Fibroblast of peridontal ligament (primary cell): ENCODE data around the gene TREH.
"Not testable (repeated sequence)": the region's sequence is repeated elsewhere in the genome, so short reads cannot be mapped to it uniquely, and the experiment has no call there.

Experiments
- DNase-seq: peaks from one replicate; pipeline ENCODE4 v3.0.0-alpha.2; 2010; ENCODE audit errors: extremely low read depth

Gene TREH, protein sequence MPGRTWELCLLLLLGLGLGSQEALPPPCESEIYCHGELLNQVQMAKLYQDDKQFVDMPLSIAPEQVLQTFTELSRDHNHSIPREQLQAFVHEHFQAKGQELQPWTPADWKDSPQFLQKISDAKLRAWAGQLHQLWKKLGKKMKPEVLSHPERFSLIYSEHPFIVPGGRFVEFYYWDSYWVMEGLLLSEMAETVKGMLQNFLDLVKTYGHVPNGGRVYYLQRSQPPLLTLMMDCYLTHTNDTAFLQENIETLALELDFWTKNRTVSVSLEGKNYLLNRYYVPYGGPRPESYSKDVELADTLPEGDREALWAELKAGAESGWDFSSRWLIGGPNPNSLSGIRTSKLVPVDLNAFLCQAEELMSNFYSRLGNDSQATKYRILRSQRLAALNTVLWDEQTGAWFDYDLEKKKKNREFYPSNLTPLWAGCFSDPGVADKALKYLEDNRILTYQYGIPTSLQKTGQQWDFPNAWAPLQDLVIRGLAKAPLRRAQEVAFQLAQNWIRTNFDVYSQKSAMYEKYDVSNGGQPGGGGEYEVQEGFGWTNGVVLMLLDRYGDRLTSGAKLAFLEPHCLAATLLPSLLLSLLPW

DNA sequence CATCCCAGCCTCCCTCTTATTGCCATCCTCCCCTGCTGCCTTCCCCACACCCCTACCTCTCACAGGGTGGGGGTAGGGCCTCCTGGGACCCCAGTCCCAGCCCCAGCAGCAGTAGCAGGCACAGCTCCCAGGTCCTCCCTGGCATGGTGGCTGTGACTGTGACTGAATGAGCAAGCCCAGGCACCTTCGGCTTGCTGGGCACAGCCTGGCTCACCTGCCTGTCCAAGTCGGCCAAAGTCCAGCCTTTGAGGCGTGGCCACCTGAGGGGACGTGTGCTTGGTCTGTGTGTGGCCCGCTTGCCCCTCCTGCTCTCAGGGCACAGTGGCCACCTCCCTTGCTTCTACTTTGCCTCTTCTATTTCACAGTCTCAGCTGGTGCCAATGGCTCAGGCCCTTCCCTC lies at the start of gene TREH:
TREH (minus strand) TSS at position 168 of the 400 bp plus-strand sequence; CDS start at position 145, 23 bp downstream.
- no peak for DNase-seq

DNA sequence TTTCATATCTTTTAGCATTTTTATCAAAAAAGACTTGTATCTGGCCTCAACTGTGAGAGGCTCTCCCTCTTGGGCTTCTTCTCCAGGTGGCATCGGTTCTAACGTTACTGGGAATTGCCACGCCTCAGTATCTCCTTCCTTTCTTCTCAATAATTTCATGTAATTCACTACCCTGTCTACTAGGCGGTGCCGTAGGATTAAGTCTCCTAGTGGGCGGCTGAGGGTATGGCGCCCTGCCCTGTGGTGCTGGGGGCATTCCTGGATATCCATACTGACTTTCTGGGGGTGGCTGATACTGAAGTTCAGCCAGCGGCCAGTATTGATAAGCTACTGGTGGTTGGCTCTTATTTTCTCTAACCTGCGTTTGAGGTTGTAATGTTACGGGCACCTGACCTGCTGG lies 48.7 kb upstream of the TREH start:
- DNase-seq = not testable (repeated sequence)

DNA sequence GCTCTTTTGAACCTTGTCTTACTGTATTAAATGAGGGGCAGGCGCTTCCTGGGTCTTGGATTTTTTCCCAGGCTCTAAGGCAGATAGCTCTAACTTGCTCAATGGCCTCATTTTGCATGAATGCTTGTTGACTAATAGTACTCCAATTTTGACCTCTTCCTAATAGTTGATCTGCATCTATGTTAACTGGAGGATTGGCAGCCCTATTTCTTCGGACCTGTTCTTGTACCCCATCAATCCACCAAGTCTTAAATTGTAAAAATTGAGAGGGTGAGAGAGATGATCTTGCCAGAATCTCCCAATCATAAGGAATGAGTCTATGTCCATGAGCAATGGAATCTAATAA lies 48.2 kb upstream of the TREH start:
- DNase-seq = not testable (repeated sequence)

DNA sequence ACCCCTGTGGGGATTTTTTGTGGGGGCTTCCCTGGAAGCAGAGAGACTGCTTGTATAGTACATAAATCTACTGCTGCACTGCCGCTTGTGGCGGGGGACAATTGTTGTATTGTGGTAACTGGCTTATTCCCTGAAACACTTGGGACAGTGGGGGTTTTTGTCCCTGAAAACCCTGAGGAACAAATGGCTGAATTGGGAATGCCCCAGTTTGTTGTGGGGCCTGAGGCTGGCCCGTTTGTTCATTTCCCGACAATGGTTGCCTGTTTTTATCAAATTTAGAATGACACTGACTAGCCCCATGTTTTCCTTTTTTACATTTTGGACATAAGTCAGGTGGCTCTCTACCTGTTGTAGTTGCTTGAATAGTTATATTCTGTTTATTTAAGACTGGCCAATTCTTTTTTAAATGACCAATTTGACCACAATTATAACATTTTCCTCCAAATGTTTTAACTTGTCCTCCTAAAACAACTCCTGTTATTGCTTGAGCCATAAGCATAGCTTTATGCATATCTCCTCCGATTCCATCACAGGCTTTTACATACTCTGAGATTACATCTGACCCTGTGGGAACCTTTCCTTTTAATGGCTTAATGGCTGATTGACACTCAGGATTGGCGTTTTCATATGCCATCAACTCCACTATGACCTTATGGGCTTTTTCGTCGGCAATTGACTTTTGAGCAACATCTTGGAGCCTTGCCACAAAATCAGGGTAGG lies 47.7 kb upstream of the TREH start:
- DNase-seq = not testable (repeated sequence)

DNA sequence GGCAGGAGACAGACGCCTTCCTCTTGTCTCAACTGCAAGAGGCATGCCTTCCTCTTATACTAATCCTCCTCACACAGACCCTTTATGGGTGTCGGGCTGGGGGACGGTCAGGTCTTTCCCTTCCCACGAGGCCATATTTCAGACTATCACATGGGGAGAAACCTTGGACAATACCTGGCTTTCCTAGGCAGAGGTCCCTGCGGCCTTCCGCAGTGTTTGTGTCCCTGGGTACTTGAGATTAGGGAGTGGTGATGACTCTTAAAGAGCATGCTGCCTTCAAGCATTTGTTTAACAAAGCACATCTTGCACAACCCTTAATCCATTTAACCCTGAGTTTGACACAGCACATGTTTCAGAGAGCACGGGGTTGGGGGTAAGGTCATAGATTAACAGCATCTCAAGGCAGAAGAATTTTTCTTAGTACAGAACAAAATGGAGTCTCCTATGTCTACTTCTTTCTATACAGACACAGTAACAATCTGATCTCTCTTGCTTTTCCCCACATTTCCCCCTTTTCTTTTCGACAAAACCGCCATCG lies 42.1 kb upstream of the TREH start:
- not testable (repeated sequence) for DNase-seq

DNA sequence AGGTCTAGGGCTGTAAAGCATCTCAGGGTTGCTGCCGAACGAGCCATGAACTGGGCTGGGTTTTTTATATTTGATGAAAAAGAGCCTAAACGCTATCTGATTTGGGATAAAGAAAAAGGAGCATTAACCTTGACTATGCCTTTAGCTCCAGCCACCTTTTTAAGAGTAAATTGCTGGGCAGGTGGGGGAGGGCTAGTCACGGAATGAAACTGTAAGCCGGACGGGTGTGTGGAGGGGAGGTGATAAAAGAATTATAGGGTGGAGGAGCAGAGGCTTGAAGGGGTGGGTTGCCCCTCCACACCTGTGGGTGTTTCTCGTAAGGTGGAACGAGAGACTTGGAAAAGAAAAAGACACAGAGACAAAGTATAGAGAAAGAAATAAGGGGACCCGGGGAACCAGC lies 41.3 kb upstream of the TREH start:
- not testable (repeated sequence) for DNase-seq

DNA sequence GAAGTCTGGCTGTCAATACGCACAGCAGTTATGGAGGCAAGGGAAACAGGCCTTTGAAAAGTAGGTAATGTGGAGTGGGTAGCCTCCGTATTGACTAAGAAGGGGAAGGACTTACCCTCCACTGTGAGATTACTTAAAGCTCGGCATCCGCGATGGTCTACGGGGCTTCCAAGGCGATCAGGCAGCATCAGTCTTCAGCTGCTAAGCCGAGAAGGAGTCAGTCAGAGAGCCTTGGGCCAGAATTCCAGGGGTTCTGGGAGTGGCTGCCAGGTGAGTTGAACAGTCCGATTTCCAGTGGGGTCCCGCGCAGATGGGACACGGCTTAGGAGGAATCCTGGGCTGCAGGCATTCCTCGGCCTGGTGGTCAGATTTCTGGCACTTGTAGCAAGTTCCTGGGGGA lies 40.6 kb upstream of the TREH start:
- not testable (repeated sequence) for DNase-seq

DNA sequence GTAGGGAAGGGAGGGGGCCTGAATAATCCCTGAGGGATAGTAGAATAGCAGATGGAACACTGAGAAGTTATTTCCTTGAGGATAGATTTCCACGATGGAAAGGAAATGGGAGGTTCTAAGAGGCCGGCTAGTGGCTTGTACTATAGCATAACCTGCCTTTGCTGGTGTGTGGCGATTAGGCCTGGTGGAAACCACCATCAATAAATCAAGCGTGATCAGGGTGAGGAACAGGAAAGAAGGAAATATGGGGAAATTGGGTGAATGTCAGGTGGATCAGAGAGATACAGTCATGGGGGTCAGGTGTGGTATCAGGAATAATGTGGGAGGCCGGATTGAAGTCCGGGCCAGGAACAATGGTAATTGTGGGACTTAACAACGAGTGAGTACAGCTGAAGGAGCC lies 39.1 kb upstream of the TREH start:
- DNase-seq = not testable (repeated sequence)

DNA sequence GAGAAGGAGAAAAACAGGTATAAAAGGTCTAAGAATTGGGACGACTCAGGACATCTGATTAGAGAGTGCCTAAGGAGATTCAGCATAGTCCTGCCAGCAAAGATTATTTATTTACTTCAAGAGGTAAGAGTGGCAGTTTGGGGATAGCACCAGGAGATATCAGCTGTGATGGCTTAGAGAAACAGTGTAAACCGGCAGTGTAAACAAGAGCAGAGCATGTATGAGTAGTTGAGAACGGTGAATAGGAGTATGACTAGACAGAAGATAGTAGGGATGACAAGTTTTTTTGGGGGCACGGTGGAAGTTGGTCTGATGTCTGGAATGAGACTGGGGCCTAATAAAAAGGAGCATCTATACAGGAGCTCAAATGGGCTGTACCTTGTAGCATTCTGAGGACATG lies 38.3 kb upstream of the TREH start:
- DNase-seq = not testable (repeated sequence)

DNA sequence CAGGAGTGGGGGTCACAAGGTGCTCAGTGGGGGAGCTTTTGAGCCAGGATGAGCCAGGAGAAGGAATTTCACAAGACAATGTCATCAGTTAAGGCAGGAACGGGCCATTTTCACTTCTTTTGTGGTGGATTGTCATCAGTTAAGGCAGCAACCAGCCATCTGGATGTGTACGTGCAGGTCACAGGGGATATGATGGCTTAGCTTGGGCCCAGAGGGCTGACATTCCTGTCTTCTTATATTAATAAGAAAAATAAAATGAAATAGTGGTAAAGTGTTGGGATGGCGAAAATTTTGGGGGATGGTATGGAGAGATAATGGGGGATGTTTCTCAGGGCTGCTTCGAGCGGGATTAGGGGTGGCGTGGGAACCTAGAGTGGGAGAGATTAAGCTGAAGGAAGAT lies 37.8 kb upstream of the TREH start:
- not testable (repeated sequence) for DNase-seq

DNA sequence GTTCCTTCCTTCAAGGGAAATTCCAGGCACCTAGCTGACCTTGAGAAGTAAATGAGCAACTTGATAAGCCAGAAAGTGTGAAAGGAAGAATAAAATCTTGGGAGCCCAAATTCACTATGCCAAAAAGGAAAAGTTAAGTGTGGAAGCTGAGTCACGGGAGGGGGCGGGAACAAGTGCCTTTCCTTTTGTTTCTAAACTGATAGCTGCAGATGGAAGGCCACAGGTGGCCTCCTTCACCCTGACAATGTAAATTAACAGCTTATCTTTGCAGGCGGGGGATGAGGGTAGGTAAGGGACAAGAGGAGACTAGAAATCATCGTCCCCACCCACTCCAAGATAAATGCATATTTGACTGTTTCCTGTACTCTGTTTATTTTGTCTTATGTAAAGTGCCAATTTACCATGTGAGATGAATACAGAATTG lies 36.4 kb upstream of the TREH start:
- no peak for DNase-seq

DNA sequence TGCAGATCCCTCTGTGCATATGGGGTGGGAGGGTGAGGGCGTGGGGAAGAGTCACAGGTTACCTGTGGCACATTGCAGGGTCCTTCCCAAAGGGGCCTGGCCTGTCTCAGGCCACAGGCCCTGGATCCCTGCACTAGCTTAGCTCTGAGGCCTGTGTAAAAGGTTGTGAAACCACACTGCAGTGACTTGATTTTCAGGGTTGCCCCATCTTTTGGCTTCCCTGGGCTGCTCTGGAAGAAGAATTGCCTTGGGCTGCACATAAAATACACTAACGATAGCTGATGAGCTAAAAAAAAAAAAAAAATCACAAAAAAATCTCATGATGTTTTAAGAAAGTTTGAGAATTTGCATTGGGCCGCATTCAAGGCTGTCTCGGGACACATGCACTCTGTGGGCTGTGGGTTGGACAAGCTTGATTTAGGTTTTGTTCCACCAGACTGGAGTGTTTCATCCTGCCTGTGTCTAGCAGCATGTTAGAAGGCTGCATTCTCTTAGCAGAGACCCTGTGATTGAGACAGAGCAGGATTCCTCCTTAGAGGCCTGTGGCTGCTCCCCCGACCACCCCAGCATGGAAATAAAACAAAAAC lies 35.9 kb upstream of the TREH start:
- DNase-seq = peak; percentile 62

DNA sequence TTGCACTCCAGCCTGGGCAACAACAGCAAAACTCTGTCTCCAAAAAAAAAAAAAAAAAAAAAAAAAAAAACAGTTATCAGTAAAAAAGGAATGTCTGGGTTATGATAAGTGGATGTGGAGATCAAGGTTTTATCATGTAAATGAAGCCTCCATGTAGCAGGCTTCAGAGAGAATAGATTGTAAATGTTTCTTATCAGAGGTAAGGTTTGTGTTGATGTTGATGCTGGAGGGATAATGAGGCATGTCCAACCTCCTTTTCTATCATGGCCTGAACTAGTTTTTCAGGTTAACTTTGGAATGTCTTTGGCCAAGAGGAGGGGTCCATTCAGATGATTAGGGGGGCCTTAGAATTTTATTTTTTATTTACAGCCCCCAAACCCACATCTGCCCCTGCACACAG lies 35.4 kb upstream of the TREH start:
- DNase-seq = no peak

DNA sequence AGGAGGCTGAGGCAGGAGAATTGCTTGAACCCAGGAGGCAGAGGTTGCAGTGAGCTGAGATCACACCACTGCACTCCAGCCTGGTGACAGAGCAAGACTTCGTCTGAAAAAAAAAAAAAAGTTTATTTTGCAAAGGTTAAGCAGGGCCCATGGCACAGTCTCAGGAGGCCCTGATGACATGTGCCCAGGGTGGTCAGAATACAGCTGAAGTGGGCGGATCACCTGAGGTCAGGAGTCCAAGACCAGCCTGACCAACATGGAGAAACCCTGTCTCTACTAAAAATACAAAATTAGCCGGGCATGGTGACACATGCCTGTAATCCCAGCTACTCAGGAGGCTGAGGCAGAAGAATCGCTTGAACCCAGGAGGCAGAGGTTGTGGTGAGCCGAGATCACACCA lies 35.0 kb upstream of the TREH start:
- not testable (repeated sequence) for DNase-seq

DNA sequence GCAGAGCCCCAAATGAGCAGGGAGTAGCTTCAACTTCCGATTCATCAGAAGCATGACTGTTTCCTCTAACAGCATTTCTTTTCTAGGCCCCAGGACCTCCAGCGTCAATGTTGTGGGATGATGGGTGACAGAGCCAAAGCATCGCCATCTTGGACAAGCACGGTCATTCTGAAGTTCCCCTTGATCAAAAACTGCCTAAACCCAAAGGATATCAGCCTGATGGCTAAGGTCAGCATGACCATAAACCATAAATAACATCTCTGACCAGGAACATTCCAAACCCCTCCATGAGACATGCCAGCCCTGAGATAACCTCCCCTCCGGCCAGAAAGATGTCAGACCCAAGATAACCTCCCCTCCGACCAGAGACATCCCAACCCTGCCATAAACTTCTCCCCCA lies 28.8 kb upstream of the TREH start:
- no peak for DNase-seq

DNA sequence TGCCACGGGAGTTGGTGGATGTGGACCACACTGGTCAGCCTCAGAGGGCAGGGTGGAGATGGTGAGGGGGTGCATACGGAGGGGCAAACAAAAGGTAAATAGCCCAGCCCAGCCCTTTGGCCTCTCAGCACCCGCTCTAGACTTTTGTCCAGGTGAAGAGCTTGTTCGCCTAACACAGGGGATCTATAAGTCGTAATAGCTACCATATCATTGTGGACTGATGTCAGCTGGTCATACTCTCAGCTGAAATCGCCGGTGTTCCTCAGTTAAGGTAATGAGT lies 27.0 kb upstream of the TREH start:
- no peak for DNase-seq

DNA sequence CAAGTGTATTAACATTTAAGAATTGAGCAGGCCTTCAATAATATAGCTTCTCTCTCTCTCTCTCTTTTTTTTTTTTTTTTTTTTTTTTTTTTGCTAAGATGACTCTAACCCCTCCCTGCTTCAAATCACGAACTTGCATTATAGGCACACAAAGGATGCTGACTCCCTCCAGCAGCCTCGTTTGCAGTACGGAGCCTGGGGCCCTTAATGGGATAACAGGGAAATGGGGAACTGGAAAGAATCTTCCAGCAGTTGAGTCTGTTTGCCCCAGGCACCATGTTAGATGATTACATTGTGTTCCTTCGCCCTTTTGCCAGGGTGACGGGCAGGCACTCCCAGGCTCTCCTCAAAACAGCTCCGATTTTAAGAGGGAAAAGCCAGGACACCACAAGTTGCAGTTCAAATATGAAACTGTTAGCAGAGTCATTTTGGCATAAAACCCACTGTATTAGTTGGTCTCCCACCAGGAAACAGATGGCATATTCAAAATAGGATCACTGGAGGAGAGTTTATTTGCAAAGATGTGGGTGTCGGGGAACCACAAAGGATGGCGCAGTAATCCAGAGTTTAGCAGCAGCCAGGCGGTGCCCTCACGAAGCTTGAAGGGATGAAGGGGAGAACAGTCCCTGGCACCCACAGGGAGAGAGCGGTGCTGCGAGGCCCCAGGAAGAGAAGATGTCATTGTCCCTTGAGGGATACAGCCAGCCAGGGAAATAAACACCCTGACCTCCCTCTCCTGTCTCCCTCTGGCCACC lies 26.5 kb upstream of the TREH start:
- DNase-seq = no peak

DNA sequence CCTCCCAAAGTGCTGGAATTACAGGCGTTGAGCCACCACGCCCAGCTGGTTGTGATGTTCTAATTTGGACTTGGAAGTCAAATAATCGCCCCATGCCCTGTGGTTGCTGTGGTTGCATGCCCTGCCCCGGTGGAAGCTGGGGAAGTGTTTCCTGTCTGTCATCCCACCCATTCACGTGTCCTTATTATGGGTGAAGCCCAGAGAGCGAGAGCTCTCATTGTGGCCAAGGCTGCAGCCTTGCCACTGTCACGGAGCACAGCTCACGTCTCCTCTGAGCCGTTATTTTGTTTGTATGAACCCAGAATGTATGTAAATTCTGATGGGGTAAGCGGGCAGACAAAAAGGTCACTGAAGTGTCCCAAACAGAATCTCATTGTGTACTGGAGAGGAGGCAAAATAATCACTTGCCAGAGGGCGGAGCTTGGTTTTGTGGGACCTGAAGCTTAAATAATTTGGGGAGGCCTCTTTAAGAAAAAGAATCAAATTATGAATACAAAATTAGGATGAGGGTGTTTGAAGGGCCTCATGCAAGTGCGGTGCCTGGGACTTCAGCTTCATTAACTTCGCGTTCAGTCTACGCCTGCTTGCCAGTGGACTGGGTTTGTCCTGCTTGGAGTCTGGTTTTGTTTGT lies 25.8 kb upstream of the TREH start:
- DNase-seq = no peak

DNA sequence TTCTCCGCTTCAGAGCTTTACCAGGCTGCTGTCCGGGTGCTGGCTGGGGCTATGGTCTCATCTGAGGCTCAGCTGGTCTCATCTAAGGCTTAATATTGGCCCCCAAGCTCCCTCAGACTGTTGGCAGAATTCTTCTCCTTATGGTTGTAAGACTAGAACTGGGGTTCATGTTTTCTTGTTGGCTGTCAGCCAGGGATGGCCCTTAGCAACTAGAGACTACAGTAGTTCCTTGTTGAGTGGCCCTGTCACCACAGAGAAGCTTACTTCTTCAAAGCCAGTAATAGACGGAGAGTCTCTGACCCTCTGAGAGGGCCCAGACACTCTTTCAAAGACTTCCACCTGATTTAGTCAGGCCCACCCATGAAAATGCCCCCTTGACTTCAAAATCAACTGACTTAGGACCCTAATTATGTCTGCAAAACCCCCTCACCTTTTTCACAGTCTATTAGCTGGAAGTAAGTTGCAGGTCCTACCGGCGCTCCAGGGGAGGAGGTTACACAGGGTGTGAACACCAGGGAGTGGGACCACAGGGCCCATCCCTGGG lies 24.2 kb upstream of the TREH start:
- no peak for DNase-seq

DNA sequence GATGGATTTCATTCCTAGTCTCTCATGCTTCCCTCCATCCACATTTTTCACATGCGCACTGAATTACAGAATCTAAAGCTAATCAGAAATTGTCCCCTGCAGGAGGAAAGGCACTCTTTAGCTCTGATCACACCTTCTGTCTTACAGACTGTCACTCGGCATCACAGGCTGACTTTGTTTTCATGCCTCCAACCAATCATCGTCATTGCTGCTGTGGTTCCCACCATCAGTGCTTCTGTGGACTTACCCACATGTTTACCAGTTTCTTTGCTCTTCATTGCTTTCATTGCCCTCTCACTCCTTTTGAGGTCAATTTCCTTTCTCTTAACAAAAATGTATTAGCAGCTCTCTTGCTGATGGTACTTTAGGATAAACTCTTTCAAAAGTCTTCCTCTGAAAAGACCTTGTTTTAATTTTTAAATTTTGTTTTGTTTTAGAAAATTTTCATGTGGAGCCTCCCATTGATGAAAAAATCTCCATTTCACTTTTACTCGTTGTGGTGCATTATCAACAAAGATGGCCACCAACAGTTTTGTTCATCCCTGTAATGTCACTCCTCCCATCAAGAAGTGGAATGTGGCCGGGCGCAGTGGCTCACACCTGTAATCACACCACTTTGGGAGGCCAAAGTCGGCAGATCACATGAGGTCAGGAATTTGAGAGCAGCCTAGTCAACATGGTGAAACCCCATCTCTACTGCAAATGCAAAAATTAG lies 20.2 kb upstream of the TREH start:
- no peak for DNase-seq
